ENCODE measurements around the gene GID4. TPM values are rescaled to one million over a fixed set of nuclear protein-coding genes. Genes with fewer than 3 reads are reported as not detected.

GID4 gene
- total RNA-seq = 10 to 100 TPM in 2 of 4 donors, 1 to 10 TPM in 2; 7.5 to 18.1 (median 11.6) TPM

DNA sequence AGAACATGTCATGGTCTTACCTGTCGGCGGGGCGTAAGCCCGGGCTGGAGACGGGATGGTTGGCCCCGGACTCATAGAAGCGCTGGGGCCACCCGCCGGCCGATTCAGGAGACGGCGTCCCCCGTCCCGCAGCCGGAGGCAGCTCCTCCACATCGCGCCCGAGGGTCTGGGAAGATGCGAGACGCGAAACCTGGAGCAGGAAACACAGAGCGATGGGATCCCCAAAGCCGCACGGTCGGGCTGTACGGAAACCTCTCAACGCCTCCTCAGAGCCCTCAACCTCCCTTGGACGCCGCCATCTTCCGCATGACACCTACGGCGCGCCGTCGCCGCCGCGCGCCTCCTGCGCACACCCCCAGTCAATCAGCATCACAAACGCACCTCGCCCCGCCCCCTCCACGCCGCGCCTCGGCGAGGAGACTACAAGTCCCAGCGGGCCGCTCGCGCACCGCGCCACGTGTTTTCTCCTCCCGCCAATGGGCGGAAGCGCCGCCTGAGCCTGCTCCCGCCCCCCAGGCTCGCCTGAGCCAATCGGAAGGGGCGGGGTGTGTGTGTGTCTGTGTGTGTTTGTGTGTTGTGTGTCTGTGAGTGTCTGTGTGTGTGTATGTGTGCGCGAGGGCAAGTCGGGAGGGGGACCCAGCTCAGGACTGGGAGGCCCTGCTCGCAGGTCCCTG, at the start of gene GID4, which contains the start of gene ATPAF2:
GID4 (plus strand) TSS at position 548 of the 674 bp plus-strand sequence; CDS start at position 605, 57 bp downstream.
ATPAF2 (minus strand) TSS at position 308 of the 674 bp plus-strand sequence; CDS start at position 153, 155 bp downstream.
- TF ChIP-seq, protein P1, sequence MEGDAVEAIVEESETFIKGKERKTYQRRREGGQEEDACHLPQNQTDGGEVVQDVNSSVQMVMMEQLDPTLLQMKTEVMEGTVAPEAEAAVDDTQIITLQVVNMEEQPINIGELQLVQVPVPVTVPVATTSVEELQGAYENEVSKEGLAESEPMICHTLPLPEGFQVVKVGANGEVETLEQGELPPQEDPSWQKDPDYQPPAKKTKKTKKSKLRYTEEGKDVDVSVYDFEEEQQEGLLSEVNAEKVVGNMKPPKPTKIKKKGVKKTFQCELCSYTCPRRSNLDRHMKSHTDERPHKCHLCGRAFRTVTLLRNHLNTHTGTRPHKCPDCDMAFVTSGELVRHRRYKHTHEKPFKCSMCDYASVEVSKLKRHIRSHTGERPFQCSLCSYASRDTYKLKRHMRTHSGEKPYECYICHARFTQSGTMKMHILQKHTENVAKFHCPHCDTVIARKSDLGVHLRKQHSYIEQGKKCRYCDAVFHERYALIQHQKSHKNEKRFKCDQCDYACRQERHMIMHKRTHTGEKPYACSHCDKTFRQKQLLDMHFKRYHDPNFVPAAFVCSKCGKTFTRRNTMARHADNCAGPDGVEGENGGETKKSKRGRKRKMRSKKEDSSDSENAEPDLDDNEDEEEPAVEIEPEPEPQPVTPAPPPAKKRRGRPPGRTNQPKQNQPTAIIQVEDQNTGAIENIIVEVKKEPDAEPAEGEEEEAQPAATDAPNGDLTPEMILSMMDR (IDR thresholded peaks at IDR 0.05) = peak in 1 of 6 experiments; percentile 10
- peak in 3 of 4 donors; percentile 20 to 50 (median 42) for TF ChIP-seq POLR2A (IDR thresholded peaks at IDR 0.05)
- Histone ChIP-seq H3K27ac (peak within 1 kb of the TSS; percentile 88 to 92 (median 90)), H3K9me3 (no peaks in the 10 kb centered on the region), H3K27me3 (no peaks in the 10 kb centered on the region), H3K36me3 (peaks cover 0 to 3% (median 0%) of the 10 kb centered on the region in 3 donors), H3K4me3 (peak within 1 kb of the TSS; percentile 75 to 99 (median 82)), H3K4me1 (peaks cover 17 to 54% (median 34%) of the 10 kb centered on the region in 3 donors)
- WGBS, 2 donors = 0% methylated on average over 15 of the region's 67 CpGs; no CpG with 5 or more reads in 1 of the 2 donors
- peak; percentile 97 for DNase-seq
- intact Hi-C loops (cut with DNase I) = loop anchor here (10.0 kb wide), 1 partner anchor 224 kb away; no protein-coding TSS in a partner anchor

DNA sequence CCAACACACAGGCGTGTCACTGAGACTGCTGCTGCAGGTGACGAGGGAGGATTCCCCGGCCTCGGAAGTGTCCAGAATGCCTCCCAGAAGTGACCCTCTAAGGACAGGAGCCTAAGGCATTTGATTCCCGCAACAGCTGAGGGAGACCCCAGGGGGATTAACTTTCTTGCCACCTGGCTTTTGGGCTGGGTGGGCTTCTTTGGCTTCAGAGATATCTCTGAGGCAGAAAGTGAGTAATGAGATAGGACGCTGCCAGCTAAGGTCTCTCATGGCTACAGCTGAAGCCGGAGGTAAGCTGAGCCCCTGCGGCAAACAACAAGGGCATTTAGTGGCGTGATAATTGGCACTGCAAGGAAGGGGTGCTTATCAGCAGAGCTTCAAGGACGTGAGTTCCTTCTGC, 49.6 kb upstream of the GID4 start:
- 94 to 95% methylated on average over 6 to 7 of the region's 10 CpGs for WGBS, 2 donors
- Histone ChIP-seq H3K4me3 (no peak overlapping the region), H3K36me3 (no peaks in the 10 kb centered on the region), H3K9me3 (no peaks in the 10 kb centered on the region), H3K27ac (no peak overlapping the region), H3K27me3 (no peaks in the 10 kb centered on the region), H3K4me1 (peaks cover 0 to 25% (median 6%) of the 10 kb centered on the region in 3 donors)
- TF ChIP-seq, protein P1 (IDR thresholded peaks at IDR 0.05) = no peak
- no peak for TF ChIP-seq POLR2A (IDR thresholded peaks at IDR 0.05)
- intact Hi-C loops (cut with DNase I) = no loop called here
- DNase-seq = no peak

DNA sequence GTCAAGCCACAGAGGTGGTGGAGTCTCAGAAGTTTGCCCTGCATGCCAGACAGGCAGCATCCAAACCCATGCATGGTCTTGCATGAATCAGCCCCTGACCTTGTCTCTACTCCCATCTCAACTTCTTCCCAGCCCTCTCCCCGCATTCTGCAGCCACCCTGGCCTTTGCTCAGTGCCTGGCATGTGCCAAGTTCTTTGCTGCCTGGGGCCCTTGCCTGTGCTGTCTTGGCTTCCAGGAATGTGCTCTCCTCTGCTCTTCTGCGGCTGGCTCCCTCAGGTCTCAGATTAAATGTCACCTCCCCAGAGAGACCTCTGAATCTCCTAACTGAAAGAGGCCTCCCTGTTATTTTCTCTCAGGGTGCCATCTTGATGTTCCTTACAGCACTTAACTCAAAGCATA, 48.9 kb upstream of the GID4 start:
- Histone ChIP-seq H3K9me3 (no peaks in the 10 kb centered on the region), H3K4me3 (no peak overlapping the region), H3K4me1 (peaks cover 0 to 32% (median 6%) of the 10 kb centered on the region in 3 donors), H3K27me3 (no peaks in the 10 kb centered on the region), H3K27ac (peak overlapping the region in 3 of 4 donors; percentile 29 to 69 (median 39)), H3K36me3 (no peaks in the 10 kb centered on the region)
- no peak for TF ChIP-seq POLR2A (IDR thresholded peaks at IDR 0.05)
- TF ChIP-seq, protein P1 (IDR thresholded peaks at IDR 0.05) = no peak
- DNase-seq = no peak
- intact Hi-C loops (cut with DNase I) = no loop called here
- 37 to 51% methylated on average over 2 of the region's 2 CpGs for WGBS, 2 donors

DNA sequence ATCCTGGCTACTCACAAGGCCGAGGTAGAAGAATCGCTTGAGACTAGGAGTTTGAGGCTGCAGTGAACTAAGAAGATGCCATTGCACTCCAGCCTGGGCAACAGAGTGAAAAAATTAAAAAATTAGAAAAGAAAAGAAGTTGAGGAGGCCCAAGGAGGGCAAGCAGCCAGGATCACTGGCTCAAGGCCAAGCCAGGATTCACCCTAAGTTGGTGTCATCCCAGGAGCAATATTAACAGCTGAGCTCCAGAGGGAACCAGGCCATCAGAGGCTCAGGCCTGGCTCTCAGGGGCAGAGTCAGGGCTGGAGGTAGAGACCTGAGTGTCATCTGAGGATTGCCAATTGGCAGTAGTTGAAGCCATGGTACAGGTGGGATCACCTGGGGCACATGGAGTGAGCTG, 45.8 kb upstream of the GID4 start:
- Histone ChIP-seq H3K36me3 (no peaks in the 10 kb centered on the region), H3K4me3 (no peak overlapping the region), H3K9me3 (no peaks in the 10 kb centered on the region), H3K4me1 (peaks cover 0 to 32% (median 6%) of the 10 kb centered on the region in 3 donors), H3K27ac (no peak overlapping the region), H3K27me3 (no peaks in the 10 kb centered on the region)
- 83 to 89% methylated on average over 2 of the region's 2 CpGs for whole genome bisulfite sequencing, 2 donors
- intact Hi-C loops (cut with DNase I) = no loop called here
- TF ChIP-seq POLR2A (IDR thresholded peaks at IDR 0.05) = no peak
- TF ChIP-seq, protein P1 (IDR thresholded peaks at IDR 0.05) = no peak
- DNase-seq = no peak

DNA sequence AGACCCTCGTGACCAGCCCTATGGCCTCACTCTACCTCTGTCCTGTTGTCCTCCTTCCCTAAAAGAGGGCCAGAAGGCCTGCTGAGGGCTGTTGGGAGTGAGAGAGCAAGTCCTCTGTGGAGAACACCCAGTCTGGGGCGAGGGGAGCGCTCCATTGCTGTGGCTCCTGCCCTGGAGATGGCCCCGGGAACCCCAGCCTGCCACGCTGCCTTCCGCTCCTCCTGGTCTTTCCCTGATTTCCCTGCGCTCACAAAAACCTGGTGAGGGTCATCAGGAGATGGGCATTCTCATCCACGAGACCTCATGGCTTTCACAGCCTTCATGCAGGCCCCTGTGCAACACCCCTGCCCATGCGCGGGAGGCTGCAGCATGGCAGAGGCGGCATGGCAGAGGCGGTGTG, 45.4 kb upstream of the GID4 start:
- WGBS, 2 donors = 96 to 100% methylated on average over 1 to 11 of the region's 12 CpGs
- no peak for DNase-seq
- Histone ChIP-seq H3K36me3 (no peaks in the 10 kb centered on the region), H3K4me1 (peaks cover 0 to 32% (median 6%) of the 10 kb centered on the region in 3 donors), H3K9me3 (no peaks in the 10 kb centered on the region), H3K27ac (no peak overlapping the region), H3K4me3 (no peak overlapping the region), H3K27me3 (no peaks in the 10 kb centered on the region)
- intact Hi-C loops (cut with DNase I) = no loop called here
- TF ChIP-seq, protein P1 (IDR thresholded peaks at IDR 0.05) = no peak
- TF ChIP-seq POLR2A (IDR thresholded peaks at IDR 0.05) = no peak
